Fibroblast of mammary gland (primary cell): Measurements from ENCODE around the gene LARGE1.

Source experiments
- DNase-seq: peaks from one replicate; pipeline ENCODE4 v3.0.0-alpha.2; 2010; ENCODE audit warnings: low read depth
- H3K4me3 ChIP-seq: 2 replicates; pipeline ENCODE4 v1.5.1; 2011; ENCODE audit warnings: low read depth, mild to moderate bottlenecking, low read length, moderate library complexity; ENCODE audit not compliant: control insufficient read depth
- TF ChIP-seq, protein P1 (sequence below): conservative IDR thresholded peaks from 2 replicates; pipeline ENCODE4 v1.5.1; 2011; ENCODE audit warnings: low read depth, low read length, inconsistent platforms; ENCODE audit not compliant: control insufficient read depth, insufficient read depth

Gene LARGE1

DNA sequence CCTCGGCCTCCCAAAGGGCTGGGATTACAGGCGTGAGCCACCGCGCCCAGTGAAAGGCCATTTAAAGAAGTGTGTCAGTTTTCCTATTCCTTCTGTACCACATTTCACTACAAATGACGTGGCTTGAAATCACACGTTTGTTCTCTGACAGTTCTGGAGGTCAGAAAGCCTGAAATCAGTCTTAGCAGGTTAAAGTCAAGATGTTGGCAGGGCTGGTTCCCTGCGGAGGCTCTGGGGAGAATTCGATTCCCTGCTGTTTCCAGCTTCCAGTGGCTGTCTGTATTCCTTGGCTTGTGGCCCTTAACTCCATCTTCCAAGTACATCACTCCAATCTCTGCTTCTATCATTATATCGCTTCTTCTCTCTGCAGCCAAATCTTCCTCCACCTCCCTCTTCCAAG lies 383.2 kb downstream of the LARGE1 start:
- H3K4me3 ChIP-seq = no peak overlapping the region
- TF ChIP-seq, protein P1, sequence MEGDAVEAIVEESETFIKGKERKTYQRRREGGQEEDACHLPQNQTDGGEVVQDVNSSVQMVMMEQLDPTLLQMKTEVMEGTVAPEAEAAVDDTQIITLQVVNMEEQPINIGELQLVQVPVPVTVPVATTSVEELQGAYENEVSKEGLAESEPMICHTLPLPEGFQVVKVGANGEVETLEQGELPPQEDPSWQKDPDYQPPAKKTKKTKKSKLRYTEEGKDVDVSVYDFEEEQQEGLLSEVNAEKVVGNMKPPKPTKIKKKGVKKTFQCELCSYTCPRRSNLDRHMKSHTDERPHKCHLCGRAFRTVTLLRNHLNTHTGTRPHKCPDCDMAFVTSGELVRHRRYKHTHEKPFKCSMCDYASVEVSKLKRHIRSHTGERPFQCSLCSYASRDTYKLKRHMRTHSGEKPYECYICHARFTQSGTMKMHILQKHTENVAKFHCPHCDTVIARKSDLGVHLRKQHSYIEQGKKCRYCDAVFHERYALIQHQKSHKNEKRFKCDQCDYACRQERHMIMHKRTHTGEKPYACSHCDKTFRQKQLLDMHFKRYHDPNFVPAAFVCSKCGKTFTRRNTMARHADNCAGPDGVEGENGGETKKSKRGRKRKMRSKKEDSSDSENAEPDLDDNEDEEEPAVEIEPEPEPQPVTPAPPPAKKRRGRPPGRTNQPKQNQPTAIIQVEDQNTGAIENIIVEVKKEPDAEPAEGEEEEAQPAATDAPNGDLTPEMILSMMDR = no peak
- no peak for DNase-seq

DNA sequence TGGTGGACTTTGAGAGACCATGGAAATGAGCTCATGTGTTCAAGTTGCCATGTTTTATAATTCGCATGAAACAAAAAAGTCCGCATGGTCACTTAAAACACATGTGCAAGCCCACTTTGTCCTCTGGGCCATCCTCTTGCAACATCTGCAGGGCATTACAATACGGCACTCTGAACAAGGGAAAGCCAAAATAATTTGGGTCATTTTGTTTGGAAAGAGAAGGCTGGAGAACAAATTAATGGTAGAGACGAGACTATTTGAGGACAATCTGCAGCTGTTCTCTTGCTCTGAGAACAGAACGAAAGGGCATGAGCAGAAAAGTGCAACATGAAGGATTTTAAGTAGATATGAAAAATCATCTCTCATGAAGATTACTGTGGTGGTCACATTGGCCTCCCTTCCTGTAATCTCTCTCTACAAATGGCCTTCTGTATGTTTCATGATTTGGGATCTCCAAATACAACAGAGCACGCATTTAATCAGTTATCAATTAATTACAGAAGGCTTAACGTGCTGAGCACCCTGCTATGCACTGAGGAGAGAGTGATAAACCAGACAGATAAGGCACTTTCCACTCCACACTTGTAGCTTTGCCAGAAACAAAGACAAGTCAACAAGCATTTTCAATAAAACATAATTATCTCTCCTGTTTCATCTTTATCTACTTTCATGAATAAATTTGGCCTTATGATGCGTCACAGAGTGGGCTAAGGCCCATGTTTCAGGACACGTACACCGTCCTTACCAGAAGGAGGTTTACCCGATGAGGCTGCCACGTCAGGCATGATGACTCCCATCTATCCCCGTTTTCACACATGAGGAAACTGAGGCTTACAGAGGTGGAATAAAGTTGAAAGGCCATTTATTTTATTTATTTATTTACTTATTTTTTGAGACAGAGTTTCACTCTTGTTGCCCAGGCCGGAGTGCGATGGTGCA lies 384.1 kb downstream of the LARGE1 start:
- H3K4me3 ChIP-seq = no peak overlapping the region
- TF ChIP-seq, protein P1 = no peak
- DNase-seq = no peak

DNA sequence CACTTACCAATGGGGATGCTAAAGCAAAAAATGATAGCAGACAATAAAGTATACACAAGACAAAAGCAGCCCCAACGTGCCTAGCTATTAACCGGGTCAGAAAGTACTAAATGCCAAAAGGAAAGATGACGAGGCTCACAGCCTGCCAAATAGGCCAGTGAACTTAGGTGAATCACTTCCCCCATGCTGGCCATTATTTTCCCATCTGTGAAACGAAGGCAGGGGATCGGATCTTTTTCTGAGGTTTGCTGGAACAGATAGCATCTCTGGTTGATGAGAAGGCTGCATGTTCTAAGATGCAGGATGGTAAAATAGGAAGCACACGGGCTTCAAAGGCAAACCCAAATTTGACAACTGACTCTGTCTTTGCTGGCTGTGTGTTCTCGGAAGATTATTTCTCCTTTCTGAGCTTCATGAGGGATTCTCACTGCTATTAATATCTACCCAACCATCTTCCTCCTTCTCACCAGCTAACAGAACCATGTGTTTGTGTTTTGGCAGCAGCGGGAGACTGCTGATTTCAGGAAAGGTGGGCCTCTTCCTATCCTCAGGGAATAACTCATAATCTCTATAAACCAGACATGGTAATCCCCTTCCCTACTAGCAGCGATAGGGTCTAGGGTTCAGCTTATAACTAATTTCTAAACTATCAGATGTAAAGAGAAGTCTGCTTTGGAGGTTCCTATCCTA lies 390.7 kb downstream of the LARGE1 start:
- H3K4me3 ChIP-seq = no peak overlapping the region
- TF ChIP-seq, protein P1 = no peak
- peak; percentile 86 for DNase-seq

DNA sequence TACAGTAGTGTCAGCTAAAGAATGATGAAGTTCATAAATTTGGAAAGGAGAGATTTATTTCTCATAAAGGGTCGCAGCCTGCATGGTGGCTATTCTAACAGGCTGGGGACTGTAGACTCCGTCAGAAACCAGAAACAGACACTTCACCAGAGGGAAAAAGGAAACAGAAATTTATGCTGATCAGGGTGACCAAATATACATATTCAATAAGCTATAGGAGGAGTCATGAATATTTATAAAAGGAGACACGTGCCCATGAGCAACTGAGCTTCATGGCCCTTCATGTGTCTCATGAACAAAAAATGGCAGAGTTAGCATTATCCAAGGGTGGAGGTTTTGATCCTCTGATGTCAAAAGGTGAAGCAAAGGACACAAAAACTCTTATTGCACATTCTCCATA lies 392.1 kb downstream of the LARGE1 start:
- TF ChIP-seq, protein P1 = no peak
- DNase-seq = no peak

DNA sequence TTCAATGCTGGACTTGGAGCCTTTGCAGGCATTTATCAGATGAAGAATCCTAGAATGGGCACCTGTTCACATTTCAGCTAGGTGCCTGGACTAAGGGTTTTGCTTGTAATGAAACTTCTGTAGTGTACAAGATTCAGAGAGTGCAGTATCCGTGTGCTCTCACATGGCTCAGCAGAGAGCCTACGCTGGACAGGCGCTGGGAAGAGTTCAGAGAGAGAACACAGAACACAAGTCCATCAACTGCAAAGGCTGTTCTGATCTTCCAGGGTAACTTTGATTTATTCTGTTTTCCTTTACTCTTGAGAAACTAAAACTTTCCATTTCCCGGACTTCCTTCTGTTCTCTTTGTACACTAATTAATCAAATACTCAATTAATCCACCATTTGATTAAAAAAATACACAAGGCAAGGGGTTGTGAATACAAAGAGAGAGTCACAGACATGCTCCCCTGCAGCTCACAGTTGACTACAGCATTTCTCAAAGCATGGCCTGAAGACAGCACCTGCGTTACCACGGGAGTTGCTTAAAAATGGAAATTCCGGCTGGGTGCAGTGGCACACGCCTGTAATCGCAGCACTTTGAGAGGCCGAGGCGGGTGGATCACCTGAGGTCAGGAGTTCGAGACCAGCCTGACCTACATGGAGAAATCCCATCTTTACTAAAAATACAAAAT lies 393.7 kb downstream of the LARGE1 start:
- no peak overlapping the region for H3K4me3 ChIP-seq
- TF ChIP-seq, protein P1 = no peak
- DNase-seq = no peak

More for the DNA sequence above, 392.1 kb downstream of the LARGE1 start:
- H3K4me3 ChIP-seq = no peak overlapping the region

DNA sequence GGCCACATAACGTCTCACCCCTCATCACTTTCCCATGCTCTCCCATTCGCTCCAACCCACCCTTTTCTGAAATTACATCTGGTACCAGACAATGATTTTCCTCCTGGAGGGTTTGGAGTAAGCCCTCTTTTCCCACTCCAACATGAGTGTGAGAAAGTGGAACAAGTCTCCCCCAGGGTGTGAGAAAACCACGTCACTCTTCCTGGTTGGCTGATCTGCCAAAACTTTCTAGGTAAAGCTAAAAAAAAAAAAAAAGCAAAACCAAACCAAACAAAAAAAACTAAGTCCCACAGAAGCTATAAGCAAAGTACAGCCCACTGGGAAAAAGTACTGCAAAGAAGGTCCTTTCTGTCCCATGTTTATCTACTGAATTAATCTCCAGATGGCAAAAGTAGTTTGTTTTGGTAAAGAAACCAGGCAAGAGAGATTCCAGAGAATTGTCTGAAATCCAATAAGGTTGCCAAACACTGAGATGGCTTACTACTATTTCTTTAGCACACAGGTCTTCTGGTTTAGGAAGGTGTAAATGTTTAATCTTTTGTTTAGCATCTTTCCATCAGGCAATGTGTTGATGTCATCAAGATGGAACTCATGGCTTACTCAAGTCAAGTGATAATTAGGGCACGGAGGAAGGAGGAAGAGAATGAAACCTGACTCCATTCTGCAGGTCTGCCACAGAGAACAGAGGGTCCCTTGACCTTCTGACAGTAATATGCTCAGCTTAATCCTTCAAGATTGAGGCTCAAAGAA lies 395.6 kb downstream of the LARGE1 start:
- H3K4me3 ChIP-seq = no peak overlapping the region
- DNase-seq = no peak
- TF ChIP-seq, protein P1 = no peak
